ENCODE results near the gene DHX38. TPM values are rescaled to one million over a fixed set of nuclear protein-coding genes. Genes with fewer than 3 reads are reported as not detected.

Gene DHX38
- total RNA-seq, 1 donor from 2014 or later = 31.4 TPM

DNA sequence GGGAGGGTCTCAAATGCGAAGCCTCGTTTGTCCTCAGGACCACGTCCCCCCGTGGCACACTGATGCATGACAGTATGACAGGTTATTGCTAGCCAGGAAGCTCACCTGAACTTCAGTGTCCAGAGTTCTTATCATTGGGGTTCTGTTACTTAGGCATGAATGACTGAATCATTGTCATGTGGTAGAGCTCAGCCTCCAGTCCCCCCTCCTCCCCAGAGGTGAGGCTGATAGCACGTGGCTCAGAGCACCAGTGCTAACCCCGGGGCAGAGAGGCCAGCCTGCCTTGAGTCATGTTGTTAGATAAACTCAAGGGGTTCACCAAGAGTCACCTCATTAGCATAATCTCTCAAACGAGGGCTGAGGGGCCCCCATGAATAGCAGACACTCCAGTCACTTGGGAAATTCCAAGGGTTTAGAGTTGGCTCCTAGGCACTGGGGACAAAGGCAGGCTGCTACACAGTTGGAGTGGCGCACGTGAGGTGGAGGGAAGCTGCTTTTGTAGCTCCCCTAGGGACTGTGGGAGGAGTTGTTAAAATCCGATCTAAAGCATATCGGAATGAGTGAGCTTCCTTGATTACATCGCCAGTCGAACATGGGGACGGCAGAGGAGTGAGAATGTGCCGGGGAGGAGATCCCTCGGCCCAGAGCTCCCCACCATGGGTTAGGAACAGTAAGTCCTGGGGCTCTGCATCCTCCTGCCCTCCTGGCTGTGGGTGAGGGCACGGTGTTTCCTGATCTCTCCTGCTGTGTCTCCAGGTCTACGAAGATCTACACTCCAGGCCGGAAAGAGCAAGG, 18.2 kb downstream of the DHX38 start:
- TF ChIP-seq, protein P1, sequence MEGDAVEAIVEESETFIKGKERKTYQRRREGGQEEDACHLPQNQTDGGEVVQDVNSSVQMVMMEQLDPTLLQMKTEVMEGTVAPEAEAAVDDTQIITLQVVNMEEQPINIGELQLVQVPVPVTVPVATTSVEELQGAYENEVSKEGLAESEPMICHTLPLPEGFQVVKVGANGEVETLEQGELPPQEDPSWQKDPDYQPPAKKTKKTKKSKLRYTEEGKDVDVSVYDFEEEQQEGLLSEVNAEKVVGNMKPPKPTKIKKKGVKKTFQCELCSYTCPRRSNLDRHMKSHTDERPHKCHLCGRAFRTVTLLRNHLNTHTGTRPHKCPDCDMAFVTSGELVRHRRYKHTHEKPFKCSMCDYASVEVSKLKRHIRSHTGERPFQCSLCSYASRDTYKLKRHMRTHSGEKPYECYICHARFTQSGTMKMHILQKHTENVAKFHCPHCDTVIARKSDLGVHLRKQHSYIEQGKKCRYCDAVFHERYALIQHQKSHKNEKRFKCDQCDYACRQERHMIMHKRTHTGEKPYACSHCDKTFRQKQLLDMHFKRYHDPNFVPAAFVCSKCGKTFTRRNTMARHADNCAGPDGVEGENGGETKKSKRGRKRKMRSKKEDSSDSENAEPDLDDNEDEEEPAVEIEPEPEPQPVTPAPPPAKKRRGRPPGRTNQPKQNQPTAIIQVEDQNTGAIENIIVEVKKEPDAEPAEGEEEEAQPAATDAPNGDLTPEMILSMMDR (conservative IDR thresholded peaks at IDR 0.05; ENCODE audit: low read depth, low read length) = no peak
- DNase-seq (ENCODE audit: low read depth) = no peak
- H3K4me3 ChIP-seq (ENCODE audit: low read depth, low read length) = no peak overlapping the region

DNA sequence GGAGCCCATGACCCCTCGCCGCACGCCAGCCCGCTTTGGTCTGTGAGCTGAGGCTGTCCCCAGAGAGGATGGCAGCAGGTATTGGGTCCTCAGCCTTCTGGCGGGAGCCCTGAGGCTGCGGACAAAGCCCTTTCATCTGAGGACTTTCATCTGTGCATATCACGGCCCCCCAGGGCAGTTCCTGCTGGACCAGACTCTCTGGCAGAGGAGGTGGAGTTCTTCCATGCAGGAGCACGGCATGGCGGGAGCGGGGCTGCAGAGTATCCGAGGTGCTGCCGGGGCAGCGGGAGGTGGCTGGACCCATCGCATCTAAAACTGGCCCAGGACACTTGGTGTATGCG, 18.8 kb downstream of the DHX38 start:
- TF ChIP-seq, protein P1 (conservative IDR thresholded peaks at IDR 0.05; ENCODE audit: low read depth, low read length) = no peak
- no peak for DNase-seq (ENCODE audit: low read depth)
- H3K4me3 ChIP-seq (ENCODE audit: low read depth, low read length) = no peak overlapping the region

DNA sequence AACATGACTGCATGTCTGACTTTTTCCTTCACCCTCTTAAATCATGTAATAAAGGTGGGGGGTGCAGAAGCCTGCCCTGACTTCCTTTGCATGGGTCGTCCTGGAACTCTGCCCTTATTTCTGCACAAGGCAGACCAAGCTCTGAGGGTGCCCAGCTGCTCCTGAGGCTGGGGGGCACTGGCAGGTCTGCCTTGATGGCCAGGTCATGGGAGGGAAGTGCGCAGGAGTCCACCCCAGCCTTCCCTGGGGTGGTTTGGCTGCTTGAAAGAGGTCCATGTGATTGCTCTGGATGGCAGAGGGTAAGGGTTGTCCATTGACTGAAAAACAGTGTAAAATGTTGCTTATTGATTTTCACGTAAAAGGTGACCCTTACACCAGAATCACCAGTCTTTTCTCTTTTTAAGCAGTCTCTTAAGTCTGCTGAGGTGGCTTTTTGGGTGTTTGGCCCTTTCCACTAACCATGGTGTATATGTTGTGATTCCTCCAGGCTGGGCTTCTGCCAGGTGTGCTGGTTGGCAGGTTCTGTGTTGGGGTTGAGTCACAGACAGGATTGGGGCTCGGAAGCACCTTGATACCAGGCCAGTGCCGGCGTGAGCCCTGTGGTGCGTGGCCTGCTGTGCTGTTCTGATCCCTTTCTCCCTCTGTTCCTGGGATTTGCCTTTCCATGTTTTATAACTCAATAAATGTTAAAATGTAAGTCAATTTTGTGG, 19.4 kb downstream of the DHX38 start:
- no peak for DNase-seq (ENCODE audit: low read depth)
- TF ChIP-seq, protein P1 (conservative IDR thresholded peaks at IDR 0.05; ENCODE audit: low read depth, low read length) = no peak
- no peak overlapping the region for H3K4me3 ChIP-seq (ENCODE audit: low read depth, low read length)

DNA sequence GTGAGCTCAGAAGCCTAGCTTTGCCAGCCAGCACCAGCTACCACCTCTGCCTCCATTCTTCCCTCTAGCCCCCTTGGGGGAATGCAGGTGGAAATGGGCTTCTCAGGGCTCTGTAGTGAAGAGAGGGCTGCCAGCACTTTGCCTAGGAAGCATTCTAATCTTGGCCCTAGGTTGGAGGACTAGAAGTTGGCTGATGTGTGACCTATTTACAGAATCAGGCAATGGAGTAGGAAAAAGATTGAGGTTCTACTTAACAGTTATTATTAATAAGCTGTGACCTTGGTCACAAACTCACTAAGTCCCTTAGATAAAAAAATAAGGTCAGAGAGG, 19.9 kb downstream of the DHX38 start:
- H3K4me3 ChIP-seq (ENCODE audit: low read depth, low read length) = no peak overlapping the region
- TF ChIP-seq, protein P1 (conservative IDR thresholded peaks at IDR 0.05; ENCODE audit: low read depth, low read length) = no peak
- no peak for DNase-seq (ENCODE audit: low read depth)

DNA sequence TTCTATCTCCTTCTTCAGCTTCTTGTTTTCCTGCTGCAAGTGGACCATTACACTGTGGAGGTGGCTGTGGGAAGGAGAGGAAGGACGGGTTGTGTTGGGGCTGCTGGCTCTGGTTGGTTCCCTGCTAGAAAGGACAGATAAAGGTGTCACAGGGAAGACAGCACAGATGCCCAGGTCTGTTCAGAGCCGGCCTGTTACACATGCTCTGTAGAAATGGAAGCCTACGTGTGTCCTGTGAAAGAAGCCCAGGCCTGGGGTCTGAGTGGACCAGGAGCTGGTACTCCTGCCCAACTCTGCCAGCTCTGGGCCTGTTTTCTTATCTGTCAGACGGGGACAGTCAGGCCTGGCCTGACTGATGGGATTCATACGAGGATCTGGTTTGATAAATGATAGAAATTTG, 26.4 kb downstream of the DHX38 start:
- no peak overlapping the region for H3K4me3 ChIP-seq (ENCODE audit: low read depth, low read length)
- TF ChIP-seq, protein P1 (conservative IDR thresholded peaks at IDR 0.05; ENCODE audit: low read depth, low read length) = no peak
- no peak for DNase-seq (ENCODE audit: low read depth)

DNA sequence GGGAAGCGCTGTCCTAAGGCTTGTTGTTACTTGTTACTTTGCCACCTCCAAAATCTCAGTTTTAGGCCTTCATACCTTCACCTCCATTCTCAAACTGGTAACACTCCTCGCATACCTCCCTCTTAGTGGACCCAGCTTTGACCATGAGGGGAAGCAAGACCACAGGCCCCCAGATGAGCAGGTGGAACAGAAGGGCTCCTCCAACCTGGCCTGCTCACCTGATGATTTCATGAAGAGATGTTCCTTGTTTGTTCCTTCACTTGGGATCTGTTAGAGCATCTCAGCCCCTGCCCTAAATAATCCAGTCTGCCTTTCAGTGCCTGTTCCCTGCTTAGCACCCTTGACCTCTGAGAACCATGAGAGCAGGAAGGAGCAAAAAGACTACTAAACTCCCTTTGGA, 28.7 kb downstream of the DHX38 start:
- TF ChIP-seq, protein P1 (conservative IDR thresholded peaks at IDR 0.05; ENCODE audit: low read depth, low read length) = no peak
- no peak for DNase-seq (ENCODE audit: low read depth)
- no peak overlapping the region for H3K4me3 ChIP-seq (ENCODE audit: low read depth, low read length)

DNA sequence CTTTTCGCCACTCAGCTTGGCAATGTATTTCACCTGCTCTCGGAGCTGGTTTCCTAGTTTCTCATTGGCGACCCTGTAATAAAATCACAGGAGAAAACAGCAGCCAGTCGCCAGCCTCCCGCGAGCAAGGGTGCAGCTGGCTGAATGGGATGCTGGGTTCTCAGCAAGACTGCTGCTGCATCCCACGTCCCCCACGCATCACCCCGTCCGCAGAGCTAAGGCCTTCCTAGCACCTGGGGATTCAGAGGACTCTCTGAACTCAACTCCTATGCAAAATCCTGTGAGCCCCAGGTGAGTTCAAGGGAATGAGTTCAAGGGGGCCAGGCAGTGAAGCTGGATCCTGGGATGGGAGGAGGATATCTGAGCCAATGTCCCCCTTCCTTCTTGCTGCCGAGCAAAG, 29.3 kb downstream of the DHX38 start:
- no peak overlapping the region for H3K4me3 ChIP-seq (ENCODE audit: low read depth, low read length)
- no peak for DNase-seq (ENCODE audit: low read depth)
- TF ChIP-seq, protein P1 (conservative IDR thresholded peaks at IDR 0.05; ENCODE audit: low read depth, low read length) = no peak
